Ectodermal cell (in vitro differentiated cells): ENCODE data around the gene BRF1.
A peak's percentile ranks its signal among the peaks of the same experiment; 100 is the strongest.

ENCODE experiments used
- H3K27ac ChIP-seq: 2 replicates; pipeline ENCODE4 v1.7.0; 2013; ENCODE audit warnings: mild to moderate bottlenecking, low read depth, low read length; ENCODE audit not compliant: insufficient read depth, poor library complexity, severe bottlenecking
- H3K27me3 ChIP-seq: 2 replicates; pipeline ENCODE4 v1.7.0; 2013; ENCODE audit warnings: mild to moderate bottlenecking, low read length; ENCODE audit not compliant: insufficient read depth, control insufficient read depth, poor library complexity, severe bottlenecking
- H3K36me3 ChIP-seq: one replicate; pipeline ENCODE4 v1.7.0; 2013; ENCODE audit warnings: low read length; ENCODE audit not compliant: control insufficient read depth, insufficient read depth
- H3K4me1 ChIP-seq: one replicate; pipeline ENCODE4 v1.7.0; 2013; ENCODE audit warnings: low read length; ENCODE audit not compliant: control insufficient read depth, insufficient read depth
- H3K4me3 ChIP-seq: 2 replicates; pipeline ENCODE4 v1.7.0; 2013; ENCODE audit warnings: low read depth, low read length, control low read depth; ENCODE audit not compliant: insufficient read depth
- H3K9me3 ChIP-seq: 2 replicates; pipeline ENCODE4 v1.7.0; 2013; ENCODE audit warnings: mild to moderate bottlenecking, low read length, moderate library complexity; ENCODE audit not compliant: control insufficient read depth
- WGBS, 2 experiments: methylation state at CpG; one replicate each; pipeline ENCODE4 v1.1.7; 2013; ENCODE audit warnings: missing lambda C conversion rate in 2 of 2; 5-methylcytosine and 5-hydroxymethylcytosine counted together

BRF1 gene

GRCh38 chr14:105249182-105250007, 51.4 kb downstream of the BRF1 start:
- Histone ChIP-seq H3K36me3 (peaks cover 3% of the 10 kb centered on the region), H3K27me3 (peaks cover 5% of the 10 kb centered on the region), H3K27ac (no peak overlapping the region), H3K4me3 (peak overlapping the region; percentile 49), H3K9me3 (no peaks in the 10 kb centered on the region), H3K4me1 (peaks cover 6% of the 10 kb centered on the region)
- 53 to 56% methylated on average over 62 of the region's 62 CpGs for WGBS, 2 experiments

DNA sequence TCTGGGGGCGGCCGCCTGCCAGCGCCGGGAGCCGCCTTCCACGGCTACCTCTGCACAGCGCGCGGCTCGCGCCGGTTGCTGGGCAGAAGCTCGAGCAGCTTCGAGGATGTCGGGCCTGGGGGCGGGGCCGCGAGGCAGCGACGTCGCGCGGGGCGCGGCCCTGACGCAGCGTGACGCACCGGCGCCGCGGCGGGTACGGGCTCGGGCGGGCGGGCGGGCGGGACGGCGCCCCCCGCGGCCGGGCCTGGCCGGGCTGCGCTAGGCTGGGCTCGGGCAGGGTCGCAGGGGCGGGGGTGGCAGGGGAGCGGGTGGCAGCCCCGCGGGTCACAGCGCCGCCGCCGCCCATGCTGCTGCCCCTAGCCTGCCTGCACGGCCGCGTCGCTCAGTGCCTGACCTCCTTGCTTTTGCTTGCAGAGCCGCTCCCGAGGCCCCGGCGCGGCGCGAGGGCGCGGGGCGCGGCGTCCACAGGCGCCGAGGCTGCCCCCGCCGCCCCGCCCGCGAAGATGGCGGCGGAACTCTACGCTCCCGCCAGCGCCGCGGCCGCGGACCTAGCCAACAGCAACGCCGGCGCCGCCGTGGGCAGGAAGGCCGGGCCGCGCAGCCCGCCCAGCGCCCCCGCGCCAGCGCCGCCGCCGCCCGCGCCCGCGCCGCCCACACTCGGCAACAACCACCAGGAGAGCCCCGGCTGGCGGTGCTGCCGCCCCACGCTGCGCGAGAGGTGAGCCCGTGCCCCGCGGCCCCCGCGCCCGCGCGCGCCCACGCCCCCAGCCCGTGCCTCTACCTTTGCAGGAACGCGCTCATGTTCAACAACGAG, 52.2 kb downstream of the BRF1 start, which contains the start of gene BTBD6:
TSS of gene BTBD6 (plus strand) at position 166 of the 814 bp plus-strand sequence. CDS start at position 345, 179 bp downstream.
- Histone ChIP-seq H3K36me3 (peaks cover 5% of the 10 kb centered on the region), H3K4me3 (peak within 1 kb of the TSS; percentile 49), H3K4me1 (peaks cover 6% of the 10 kb centered on the region), H3K9me3 (no peaks in the 10 kb centered on the region), H3K27ac (no peak within 1 kb of the TSS), H3K27me3 (peaks cover 5% of the 10 kb centered on the region)
- WGBS, 2 experiments: 1% methylated on average over 130 of the region's 130 CpGs

DNA sequence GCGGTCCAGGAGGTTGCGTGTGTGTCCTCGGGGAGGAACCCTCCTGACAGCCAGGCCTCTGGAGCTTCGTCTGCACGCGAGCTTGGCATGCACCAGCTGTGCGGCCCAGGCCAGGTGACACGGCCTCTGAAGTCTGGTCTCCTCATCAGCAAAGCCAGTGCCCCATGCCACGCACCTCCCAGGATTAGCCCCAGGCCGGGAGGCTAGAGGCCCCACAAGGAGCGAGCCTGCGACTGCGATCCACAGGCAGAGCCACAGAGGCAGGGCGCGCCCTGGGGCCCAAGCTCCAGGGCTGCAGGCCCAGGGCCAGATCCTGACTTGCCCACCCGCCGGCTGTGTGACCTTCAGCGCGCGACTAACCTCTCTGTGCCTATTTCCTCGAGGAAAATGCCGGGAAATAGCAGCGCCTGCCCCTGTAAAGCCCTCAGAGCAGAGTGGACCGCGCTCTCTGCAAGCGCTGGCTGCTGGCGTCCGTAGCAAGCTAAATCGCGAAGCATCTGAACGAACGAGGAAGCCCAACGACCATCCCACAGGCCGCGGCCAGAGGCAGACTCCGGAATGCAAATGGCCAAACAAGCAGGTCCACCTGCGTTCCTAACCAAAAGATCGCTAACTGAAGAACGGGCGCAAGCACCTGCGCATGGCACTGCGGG, 53.0 kb downstream of the BRF1 start:
- Histone ChIP-seq H3K4me1 (peaks cover 6% of the 10 kb centered on the region), H3K27me3 (peaks cover 5% of the 10 kb centered on the region), H3K36me3 (peaks cover 5% of the 10 kb centered on the region), H3K9me3 (no peaks in the 10 kb centered on the region), H3K27ac (no peak overlapping the region), H3K4me3 (peak overlapping the region; percentile 49)
- WGBS, 2 experiments: 46 to 48% methylated on average over 42 of the region's 42 CpGs

DNA sequence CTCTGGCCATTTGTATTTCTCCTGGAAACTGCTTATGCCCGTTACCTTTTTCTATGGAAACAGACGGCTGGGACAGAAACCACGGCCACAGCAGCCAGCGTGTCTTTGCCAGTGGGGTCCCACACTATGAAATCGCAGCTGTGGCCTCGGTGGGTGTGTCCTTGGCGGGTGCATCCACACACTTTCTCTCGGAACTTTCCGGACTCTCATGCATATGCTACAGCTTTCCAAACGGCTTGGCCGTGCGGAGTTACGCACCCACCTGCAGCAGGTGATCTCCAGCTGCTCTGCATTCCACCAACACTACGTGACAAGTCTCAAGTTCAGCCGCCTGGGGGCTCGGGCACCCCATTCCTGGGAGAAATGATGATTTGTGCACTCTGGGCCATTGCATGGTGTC, 53.8 kb downstream of the BRF1 start:
- Histone ChIP-seq H3K27me3 (peaks cover 5% of the 10 kb centered on the region), H3K4me3 (no peak overlapping the region), H3K9me3 (no peaks in the 10 kb centered on the region), H3K4me1 (peaks cover 6% of the 10 kb centered on the region), H3K27ac (no peak overlapping the region), H3K36me3 (peaks cover 5% of the 10 kb centered on the region)
- 95 to 96% methylated on average over 16 of the region's 16 CpGs for WGBS, 2 experiments

- Histone ChIP-seq H3K27me3 (peaks cover 5% of the 10 kb centered on the region), H3K4me1 (peaks cover 6% of the 10 kb centered on the region), H3K36me3 (peaks cover 10% of the 10 kb centered on the region), H3K4me3 (no peak overlapping the region), H3K9me3 (no peaks in the 10 kb centered on the region), H3K27ac (no peak overlapping the region)
- WGBS, 2 experiments: 87 to 88% methylated on average over 10 of the region's 10 CpGs
Measured at GRCh38 chr14:105244334-105244733, 56.5 kb downstream of the BRF1 start.

- no peak overlapping the region for H3K4me3 ChIP-seq
- H3K27ac ChIP-seq: no peak overlapping the region
- WGBS, 2 experiments: 92% methylated on average over 19 of the region's 19 CpGs
Measured at GRCh38 chr14:105241641-105242040, 59.2 kb downstream of the BRF1 start.

GRCh38 chr14:105240811-105241576, 59.8 kb downstream of the BRF1 start:
- Histone ChIP-seq H3K27me3 (no peaks in the 10 kb centered on the region), H3K36me3 (peaks cover 10% of the 10 kb centered on the region), H3K4me1 (no peaks in the 10 kb centered on the region), H3K27ac (no peak overlapping the region), H3K9me3 (no peaks in the 10 kb centered on the region), H3K4me3 (no peak overlapping the region)
- 96% methylated on average over 28 of the region's 31 CpGs for WGBS, 2 experiments

More at GRCh38 chr14:105241641-105242040, 59.2 kb downstream of the BRF1 start:
- no peaks in the 10 kb centered on the region for H3K27me3 ChIP-seq
- H3K36me3 ChIP-seq: peaks cover 10% of the 10 kb centered on the region
- no peaks in the 10 kb centered on the region for H3K4me1 ChIP-seq
- no peaks in the 10 kb centered on the region for H3K9me3 ChIP-seq

DNA sequence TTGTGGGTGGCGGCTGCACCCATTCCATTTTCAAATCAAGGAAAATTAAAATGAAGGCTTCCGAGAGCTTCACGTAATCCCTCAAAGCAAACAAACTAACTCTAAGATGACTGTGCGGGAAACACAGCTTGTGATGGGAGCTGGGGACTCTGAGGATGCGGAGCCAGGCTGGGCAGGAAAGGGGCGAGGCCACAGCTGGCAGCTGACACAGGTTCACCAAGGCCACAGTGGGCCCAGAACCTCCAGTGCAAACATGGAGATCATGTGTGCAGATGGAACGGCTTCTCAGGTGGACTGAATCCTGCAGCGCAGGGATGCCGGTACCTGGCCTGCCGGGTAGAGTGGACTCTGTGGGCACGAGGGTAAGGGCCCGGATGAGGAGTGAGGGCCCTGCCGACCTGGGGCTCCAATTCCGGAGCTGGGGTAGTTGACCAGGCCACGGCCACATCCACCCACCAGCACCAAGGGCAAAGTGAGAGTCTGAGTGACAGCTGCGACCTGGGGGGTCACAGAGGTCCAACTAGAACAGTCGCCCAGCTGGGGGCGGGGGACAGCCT, 71.6 kb downstream of the BRF1 start:
- H3K4me1 ChIP-seq: no peaks in the 10 kb centered on the region
- H3K27me3 ChIP-seq: no peaks in the 10 kb centered on the region
- H3K4me3 ChIP-seq: no peak overlapping the region
- H3K36me3 ChIP-seq: peaks cover 11% of the 10 kb centered on the region
- WGBS, 2 experiments: 95 to 96% methylated on average over 16 to 17 of the region's 18 CpGs
- H3K27ac ChIP-seq: no peak overlapping the region
- H3K9me3 ChIP-seq: no peaks in the 10 kb centered on the region

DNA sequence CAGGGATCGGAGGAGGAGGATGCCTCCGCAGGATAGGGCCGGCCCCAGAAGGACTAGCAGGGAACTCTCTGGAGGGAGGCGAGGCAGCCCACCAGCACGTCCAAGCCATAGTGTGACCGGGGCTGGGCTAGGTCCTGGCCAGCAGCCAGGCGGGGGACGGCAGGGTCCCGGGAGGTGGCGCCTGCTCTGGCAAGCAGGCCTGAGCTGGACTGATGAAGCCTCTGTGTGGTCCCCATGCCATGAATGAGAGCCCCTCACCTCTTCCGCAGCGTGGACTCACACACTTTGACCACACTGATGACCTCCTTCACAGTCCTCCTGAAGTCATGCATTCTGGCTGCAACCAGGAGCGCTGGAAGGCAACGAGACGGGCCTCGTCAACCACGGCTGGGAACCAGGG, 72.2 kb downstream of the BRF1 start:
- peak overlapping the region; percentile 55 for H3K27ac ChIP-seq
- H3K9me3 ChIP-seq: no peaks in the 10 kb centered on the region
- H3K27me3 ChIP-seq: no peaks in the 10 kb centered on the region
- 92 to 94% methylated on average over 17 of the region's 17 CpGs for WGBS, 2 experiments
- H3K4me1 ChIP-seq: no peaks in the 10 kb centered on the region
- no peak overlapping the region for H3K4me3 ChIP-seq
- peaks cover 11% of the 10 kb centered on the region for H3K36me3 ChIP-seq
